CD4-positive, alpha-beta T cell treated with Interleukin-1 beta for 1 hour (primary cell): ENCODE data around the gene SENP8.

Source experiments
- DNase-seq, 2 donors: peaks; one replicate each; pipeline ENCODE4 v3.0.0-alpha.2; 2020 to 2022

SENP8 gene

GRCh38 chr15:72178976-72179585, 60.9 kb downstream of the SENP8 start:
- DNase-seq, result no peak

- DNase-seq, result no peak
These were observed 61.9 kb downstream of the SENP8 start for GRCh38 chr15:72179950-72180581.

- no peak for DNase-seq
These were observed 62.6 kb downstream of the SENP8 start for GRCh38 chr15:72180761-72181324.

GRCh38 chr15:72182244-72182643, 64.0 kb downstream of the SENP8 start:
- no peak for DNase-seq

- DNase-seq, result no peak
These were observed 64.5 kb downstream of the SENP8 start for GRCh38 chr15:72182673-72183072.

- DNase-seq, result no peak
These were observed 65.6 kb downstream of the SENP8 start for GRCh38 chr15:72183781-72184164.

GRCh38 chr15:72184165-72184811, 66.1 kb downstream of the SENP8 start:
- DNase-seq, result no peak

GRCh38 chr15:72189250-72189902, 71.2 kb downstream of the SENP8 start:
- no peak for DNase-seq

GRCh38 chr15:72192416-72192815, 74.2 kb downstream of the SENP8 start:
- no peak for DNase-seq
